C4-2B (cell line): ENCODE results near the gene SLC16A3.
A peak's percentile ranks its signal among the peaks of the same experiment; 100 is the strongest.

Experiments
- CTCF ChIP-seq: fragments of 450-650 bp; conservative IDR thresholded peaks from 2 replicates; pipeline ENCODE4 v1.5.1; 2017; ENCODE audit warnings: mild to moderate bottlenecking
- ZFX ChIP-seq: fragments of 450-650 bp; IDR thresholded peaks from 2 replicates; pipeline ENCODE4 v1.6.1; 2017

- no peak for TF ChIP-seq CTCF
- TF ChIP-seq ZFX = peak; percentile 38
These were observed 2.9 kb downstream of the SLC16A3 start for GRCh38 chr17:82231562-82232321.
